GM11168 (cell line): ENCODE results near the gene PAPSS1.

Experiments used
- in situ Hi-C: fragments of 300-500 bp; cut with MboI; formaldehyde crosslinking; loops from one replicate; pipeline ENCODE4 v1.12.0; 2022; ENCODE audit warnings: low sequenced_read_pairs; ENCODE audit not compliant: unreplicated experiment

PAPSS1 gene

DNA sequence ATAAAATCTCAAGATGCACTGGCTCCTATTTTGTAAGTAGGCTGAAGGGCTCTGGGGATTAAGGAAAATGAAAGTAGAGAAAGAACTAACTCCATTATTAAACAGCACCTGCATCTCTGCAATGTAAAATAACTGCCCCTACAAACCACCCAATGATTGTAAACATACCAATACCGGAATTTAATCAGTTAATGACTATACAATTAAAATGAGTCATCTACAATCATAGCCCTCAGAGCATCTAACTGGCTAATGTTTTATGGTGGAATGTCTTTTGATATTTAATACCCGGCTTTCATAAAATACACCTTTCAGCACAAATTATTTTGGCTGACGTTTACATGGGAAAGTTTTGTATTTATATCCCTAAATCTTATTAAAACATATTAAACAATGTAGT is 142.3 kb downstream of the PAPSS1 start:
- in situ Hi-C loops = no loop called here

DNA sequence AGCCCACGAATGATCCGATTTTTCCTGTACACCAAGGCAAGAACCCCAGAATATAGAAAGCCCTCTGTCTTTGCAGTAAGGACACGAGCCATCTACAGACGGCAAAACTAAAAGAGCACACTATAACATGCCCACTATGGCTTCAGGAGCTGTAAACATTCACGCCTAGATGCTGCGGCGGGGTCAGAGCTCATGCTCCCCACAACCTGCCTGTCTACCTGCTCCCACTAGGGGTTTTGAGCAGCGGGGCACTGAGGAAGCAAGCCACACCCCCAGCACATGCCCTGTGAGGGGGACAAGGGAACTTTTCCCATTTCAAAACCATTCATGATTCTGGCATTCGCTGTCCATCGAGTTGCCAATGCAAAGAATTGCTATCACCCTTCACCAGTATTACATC is 144.8 kb downstream of the PAPSS1 start:
- in situ Hi-C loops = no loop called here

DNA sequence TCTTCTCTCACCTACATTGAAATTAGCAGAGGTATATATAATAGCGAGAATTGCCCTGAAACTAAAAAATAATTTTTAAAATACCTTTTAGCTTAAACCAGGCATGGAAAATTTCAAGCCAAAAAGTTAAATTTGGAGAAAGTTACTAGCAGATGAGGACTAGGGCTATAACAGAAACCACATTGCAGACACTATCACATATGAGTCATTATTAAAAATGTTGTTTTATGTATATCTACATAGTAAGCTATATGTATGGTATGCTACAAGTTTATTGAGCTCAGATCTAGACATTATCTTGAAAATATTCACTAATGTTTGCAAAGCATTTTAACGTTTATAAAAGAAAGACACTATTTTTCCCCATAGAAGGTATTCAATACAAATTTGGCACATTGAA is 147.8 kb downstream of the PAPSS1 start:
- in situ Hi-C loops = no loop called here

DNA sequence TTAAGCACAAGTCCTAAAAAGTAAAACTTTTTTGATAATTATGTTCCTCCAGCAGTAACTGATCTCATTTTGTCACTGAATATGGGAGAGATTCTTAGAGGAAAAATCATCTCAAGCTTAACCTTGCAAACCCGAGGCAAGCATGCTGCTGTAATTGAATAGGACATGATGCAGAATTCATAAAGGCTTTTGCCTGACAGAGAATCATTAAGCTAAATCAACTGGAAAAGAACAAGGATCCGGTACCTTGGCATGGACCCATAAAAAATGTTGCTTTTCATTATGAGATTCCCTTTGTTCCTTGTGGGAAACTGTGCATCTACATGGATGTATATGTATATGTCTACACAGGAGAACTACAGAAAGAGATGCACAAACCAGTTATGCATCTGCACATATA is 149.1 kb downstream of the PAPSS1 start:
- in situ Hi-C loops = no loop called here

- in situ Hi-C loops = no loop called here
Observed at GRCh38 chr4:107564326-107564725, 155.7 kb downstream of the PAPSS1 start.
